Measurements from ENCODE around the gene MCTP1.

DNA sequence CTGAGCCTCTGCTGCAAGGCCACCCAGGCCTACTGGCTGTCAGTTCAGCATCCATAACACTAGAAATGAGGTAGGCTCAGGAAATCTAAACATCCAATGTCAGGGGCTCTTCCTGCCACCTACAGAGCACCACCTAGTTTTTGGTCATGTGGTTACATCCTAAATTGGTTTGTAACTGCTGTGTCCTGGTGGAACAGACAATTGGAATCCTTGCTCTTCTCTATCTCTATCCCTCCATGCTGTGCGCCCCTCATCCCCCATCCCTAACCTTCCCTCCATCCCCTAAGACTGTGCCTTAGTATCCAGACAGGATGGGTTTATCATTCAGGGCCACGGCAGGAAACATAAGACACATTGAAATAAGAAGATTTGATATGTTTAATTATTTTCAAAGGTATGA lies 11.4 kb upstream of the MCTP1 start:
- TF ChIP-seq, protein P1, sequence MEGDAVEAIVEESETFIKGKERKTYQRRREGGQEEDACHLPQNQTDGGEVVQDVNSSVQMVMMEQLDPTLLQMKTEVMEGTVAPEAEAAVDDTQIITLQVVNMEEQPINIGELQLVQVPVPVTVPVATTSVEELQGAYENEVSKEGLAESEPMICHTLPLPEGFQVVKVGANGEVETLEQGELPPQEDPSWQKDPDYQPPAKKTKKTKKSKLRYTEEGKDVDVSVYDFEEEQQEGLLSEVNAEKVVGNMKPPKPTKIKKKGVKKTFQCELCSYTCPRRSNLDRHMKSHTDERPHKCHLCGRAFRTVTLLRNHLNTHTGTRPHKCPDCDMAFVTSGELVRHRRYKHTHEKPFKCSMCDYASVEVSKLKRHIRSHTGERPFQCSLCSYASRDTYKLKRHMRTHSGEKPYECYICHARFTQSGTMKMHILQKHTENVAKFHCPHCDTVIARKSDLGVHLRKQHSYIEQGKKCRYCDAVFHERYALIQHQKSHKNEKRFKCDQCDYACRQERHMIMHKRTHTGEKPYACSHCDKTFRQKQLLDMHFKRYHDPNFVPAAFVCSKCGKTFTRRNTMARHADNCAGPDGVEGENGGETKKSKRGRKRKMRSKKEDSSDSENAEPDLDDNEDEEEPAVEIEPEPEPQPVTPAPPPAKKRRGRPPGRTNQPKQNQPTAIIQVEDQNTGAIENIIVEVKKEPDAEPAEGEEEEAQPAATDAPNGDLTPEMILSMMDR (IDR thresholded peaks at IDR 0.05) = no peak
- no peak for TF ChIP-seq POLR2A (IDR thresholded peaks at IDR 0.05)

Measured in vagina (tissue), 2 donors.